ENCODE results near the gene MAPK12. TPM values are rescaled to one million over a fixed set of nuclear protein-coding genes. Genes with fewer than 3 reads are reported as not detected.

The MAPK12 gene
- total RNA-seq, 4 donors from 2014 or later = 12.3 to 32.0 (median 24.1) TPM

- Histone ChIP-seq H3K4me1 (peaks cover 0 to 33% (median 0%) of the 10 kb centered on the region in 4 donors), H3K9me3 (no peaks in the 10 kb centered on the region), H3K27ac (no peak overlapping the region), H3K36me3 (peaks cover 6 to 86% (median 28%) of the 10 kb centered on the region in 3 donors), H3K4me3 (no peak overlapping the region), H3K27me3 (no peaks in the 10 kb centered on the region)
- 89 to 100% methylated on average over 1 to 9 of the region's 21 CpGs for WGBS, 2 donors
- DNase-seq (ENCODE audit: low spot score in 2 of 2) = no peak
- TF ChIP-seq, protein P1, sequence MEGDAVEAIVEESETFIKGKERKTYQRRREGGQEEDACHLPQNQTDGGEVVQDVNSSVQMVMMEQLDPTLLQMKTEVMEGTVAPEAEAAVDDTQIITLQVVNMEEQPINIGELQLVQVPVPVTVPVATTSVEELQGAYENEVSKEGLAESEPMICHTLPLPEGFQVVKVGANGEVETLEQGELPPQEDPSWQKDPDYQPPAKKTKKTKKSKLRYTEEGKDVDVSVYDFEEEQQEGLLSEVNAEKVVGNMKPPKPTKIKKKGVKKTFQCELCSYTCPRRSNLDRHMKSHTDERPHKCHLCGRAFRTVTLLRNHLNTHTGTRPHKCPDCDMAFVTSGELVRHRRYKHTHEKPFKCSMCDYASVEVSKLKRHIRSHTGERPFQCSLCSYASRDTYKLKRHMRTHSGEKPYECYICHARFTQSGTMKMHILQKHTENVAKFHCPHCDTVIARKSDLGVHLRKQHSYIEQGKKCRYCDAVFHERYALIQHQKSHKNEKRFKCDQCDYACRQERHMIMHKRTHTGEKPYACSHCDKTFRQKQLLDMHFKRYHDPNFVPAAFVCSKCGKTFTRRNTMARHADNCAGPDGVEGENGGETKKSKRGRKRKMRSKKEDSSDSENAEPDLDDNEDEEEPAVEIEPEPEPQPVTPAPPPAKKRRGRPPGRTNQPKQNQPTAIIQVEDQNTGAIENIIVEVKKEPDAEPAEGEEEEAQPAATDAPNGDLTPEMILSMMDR (IDR thresholded peaks at IDR 0.05) = no peak
- no peak for TF ChIP-seq EP300 (IDR thresholded peaks at IDR 0.05)
These were observed 17.0 kb upstream of the MAPK12 start for GRCh38 chr22:50278461-50278860.

GRCh38 chr22:50277761-50278160 lies 16.3 kb upstream of the MAPK12 start:
- H3K36me3 ChIP-seq = peaks cover 5 to 79% (median 28%) of the 10 kb centered on the region in 3 donors
- H3K4me3 ChIP-seq = no peak overlapping the region
- TF ChIP-seq EP300 (IDR thresholded peaks at IDR 0.05) = no peak
- TF ChIP-seq POLR2A (IDR thresholded peaks at IDR 0.05) = no peak
- TF ChIP-seq, protein P1 (IDR thresholded peaks at IDR 0.05) = no peak
- no peaks in the 10 kb centered on the region for H3K9me3 ChIP-seq
- no peak overlapping the region for H3K27ac ChIP-seq
- no peaks in the 10 kb centered on the region for H3K27me3 ChIP-seq
- H3K4me1 ChIP-seq = peaks cover 0 to 31% (median 0%) of the 10 kb centered on the region in 4 donors
- WGBS, 2 donors = 87 to 88% methylated on average over 25 of the region's 25 CpGs
- DNase-seq (ENCODE audit: low spot score in 2 of 2) = no peak

DNA sequence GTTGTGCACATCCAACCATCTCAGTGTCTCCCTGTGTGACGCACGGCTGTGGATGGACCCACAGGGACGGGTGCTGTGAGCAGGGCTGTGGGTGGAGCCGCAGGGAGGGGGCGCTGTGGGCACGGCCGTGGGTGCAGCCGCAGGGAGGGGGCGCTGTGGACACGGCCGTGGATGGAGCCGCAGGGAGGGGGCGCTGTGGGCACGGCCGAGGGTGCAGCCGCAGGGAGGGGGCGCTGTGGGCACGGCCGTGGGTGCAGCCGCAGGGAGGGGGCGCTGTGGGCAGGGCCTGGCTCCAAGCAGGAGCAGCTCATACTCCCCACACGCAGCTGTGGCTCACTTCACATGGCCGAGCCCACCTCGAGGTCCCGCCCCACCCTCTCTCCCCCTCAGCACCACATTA lies 14.7 kb upstream of the MAPK12 start:
- peak overlapping the region in 3 of 4 donors; percentile 3 to 55 (median 51) for H3K27ac ChIP-seq
- peaks cover 5 to 63% (median 17%) of the 10 kb centered on the region in 3 donors for H3K36me3 ChIP-seq

DNA sequence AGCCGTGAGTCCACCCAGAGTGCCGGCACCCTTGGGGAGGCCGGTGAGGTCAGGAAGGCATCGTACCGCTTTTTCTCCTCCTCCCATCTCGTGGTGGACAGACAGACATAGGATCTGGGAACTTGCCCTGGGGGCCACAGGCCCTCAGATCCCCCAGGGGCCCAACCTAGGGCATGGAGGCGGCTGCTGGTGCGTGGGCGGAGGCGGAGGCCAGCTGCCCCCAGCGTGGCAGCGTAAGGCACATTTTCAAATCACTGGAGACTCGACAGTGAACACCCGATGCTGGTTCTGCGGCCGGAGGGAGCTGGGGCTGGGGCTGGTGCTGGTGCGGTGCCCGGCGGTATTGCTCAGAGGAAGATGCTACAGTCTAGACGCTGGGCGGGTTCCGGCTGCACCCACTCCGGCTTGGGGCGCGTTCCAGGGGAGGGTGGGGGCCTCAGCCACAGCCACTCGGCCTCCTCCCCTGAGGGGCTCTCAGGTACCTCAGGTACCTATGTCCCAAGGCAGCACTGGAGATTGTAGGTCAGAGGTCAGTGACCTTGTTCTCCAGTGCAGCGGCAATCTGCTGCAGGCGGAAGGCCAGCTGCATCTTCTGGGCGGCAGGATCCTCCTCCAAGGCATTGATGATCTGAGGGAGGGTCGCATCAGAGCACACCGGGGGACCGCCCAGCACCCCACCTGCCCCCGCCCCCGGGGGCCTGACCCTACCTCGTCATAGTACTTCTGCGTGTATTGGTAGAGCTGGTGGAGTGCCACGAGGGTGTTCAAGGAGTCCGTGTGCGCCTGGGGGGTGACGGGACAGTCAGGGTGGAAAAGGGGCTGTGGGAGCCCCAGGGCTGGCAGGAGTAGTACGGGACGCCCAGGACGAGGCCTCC lies 13.9 kb upstream of the MAPK12 start:
- peaks cover 2 to 56% (median 10%) of the 10 kb centered on the region in 3 donors for H3K36me3 ChIP-seq

More for the DNA sequence above, 14.7 kb upstream of the MAPK12 start:
- TF ChIP-seq EP300 (IDR thresholded peaks at IDR 0.05) = no peak
- TF ChIP-seq, protein P1 (IDR thresholded peaks at IDR 0.05) = peak in 4 of 5 experiments; percentile 32 to 68 (median 58)
- H3K9me3 ChIP-seq = no peaks in the 10 kb centered on the region
- WGBS, 2 donors = 40 to 58% methylated on average over 22 to 24 of the region's 25 CpGs
- H3K4me1 ChIP-seq = peaks cover 0 to 41% (median 11%) of the 10 kb centered on the region in 4 donors
- peaks cover 0 to 4% of the 10 kb centered on the region in 2 donors for H3K27me3 ChIP-seq
- H3K4me3 ChIP-seq = no peak overlapping the region
- DNase-seq (ENCODE audit: low spot score in 2 of 2) = peak in 1 of 2 donors; percentile 22

More for the DNA sequence above, 13.9 kb upstream of the MAPK12 start:
- peaks cover 0 to 7% of the 10 kb centered on the region in 2 donors for H3K27me3 ChIP-seq
- no peaks in the 10 kb centered on the region for H3K9me3 ChIP-seq
- peaks cover 0 to 48% (median 17%) of the 10 kb centered on the region in 4 donors for H3K4me1 ChIP-seq
- H3K27ac ChIP-seq = peak overlapping the region in 3 of 4 donors; percentile 3 to 70 (median 51)
- no peak for DNase-seq (ENCODE audit: low spot score in 2 of 2)
- H3K4me3 ChIP-seq = no peak overlapping the region
- TF ChIP-seq EP300 (IDR thresholded peaks at IDR 0.05) (no peak), POLR2A (IDR thresholded peaks at IDR 0.05) (no peak)
- TF ChIP-seq, protein P1 (IDR thresholded peaks at IDR 0.05) = no peak
- WGBS, 2 donors = 68 to 70% methylated on average over 27 to 37 of the region's 43 CpGs
